DND-41 (cell line): ENCODE results near the gene ANXA2.
A peak's percentile ranks its signal among the peaks of the same experiment; 100 is the strongest.
"Not testable (repeated sequence)": the region's sequence is repeated elsewhere in the genome, so short reads cannot be mapped to it uniquely, and the experiment has no call there.

ENCODE experiments used
- ATAC-seq: fragments of 200-7000 bp; cut with Tn5 transposase; 3 replicates; pipeline ENCODE4 v1.9.1; 2021; ENCODE audit warnings: low read depth; ENCODE audit not compliant: insufficient read depth
- DNase-seq: peaks from one replicate; pipeline ENCODE4 v3.0.0-alpha.2; 2020
- H2AFZ ChIP-seq: 2 replicates; pipeline ENCODE4 v1.6.0; 2012; ENCODE audit warnings: low read depth, low read length
- H3K27ac ChIP-seq: 2 replicates; pipeline ENCODE4 v1.5.1; 2012; ENCODE audit warnings: low read length, inconsistent platforms
- H3K27me3 ChIP-seq: fragments of 200-600 bp; sonication (generic); 2 replicates; pipeline ENCODE4 v1.6.0; 2012; ENCODE audit warnings: low read length, mild to moderate bottlenecking, inconsistent platforms; ENCODE audit not compliant: insufficient read depth, poor library complexity
- H3K36me3 ChIP-seq: 2 replicates; pipeline ENCODE4 v1.5.1; 2012; ENCODE audit warnings: low read length, inconsistent platforms; ENCODE audit not compliant: insufficient read depth
- H3K4me1 ChIP-seq: 2 replicates; pipeline ENCODE4 v1.5.1; 2012; ENCODE audit warnings: mild to moderate bottlenecking, low read length; ENCODE audit not compliant: insufficient read depth
- H3K4me2 ChIP-seq: 2 replicates; pipeline ENCODE4 v1.6.0; 2012; ENCODE audit warnings: mild to moderate bottlenecking, moderate library complexity, low read length, inconsistent platforms; ENCODE audit not compliant: insufficient read depth
- H3K4me3 ChIP-seq, 2 experiments: fragments of 200-600 bp in 1 of 2; shearing (Covaris generic) in 1 of 2; 2 replicates each; pipeline ENCODE4 v1.5.1; 2012 to 2016; ENCODE audit warnings: inconsistent platforms in 2 of 2, low read length in 2 of 2, mild to moderate bottlenecking in 2 of 2, low read depth in 1 of 2, moderate library complexity in 1 of 2
- H3K79me2 ChIP-seq: 2 replicates; pipeline ENCODE4 v1.6.0; 2012; ENCODE audit warnings: low read length, inconsistent platforms; ENCODE audit not compliant: insufficient read depth
- H3K9ac ChIP-seq: 2 replicates; pipeline ENCODE4 v1.6.0; 2012; ENCODE audit warnings: low read depth, mild to moderate bottlenecking, inconsistent platforms, low read length, moderate library complexity
- H3K9me3 ChIP-seq: 2 replicates; pipeline ENCODE4 v1.5.1; 2012; ENCODE audit warnings: low read length, moderate library complexity, mild to moderate bottlenecking, inconsistent platforms; ENCODE audit not compliant: insufficient read depth, severe bottlenecking
- H4K20me1 ChIP-seq: 2 replicates; pipeline ENCODE4 v1.6.0; 2012; ENCODE audit warnings: low read length; ENCODE audit not compliant: insufficient read depth
- CTCF ChIP-seq: IDR thresholded peaks from 2 replicates; pipeline ENCODE4 v1.5.1; 2012; ENCODE audit warnings: borderline replicate concordance, low read length, moderate library complexity, mild to moderate bottlenecking; ENCODE audit not compliant: poor library complexity, severe bottlenecking; ENCODE audit errors: extremely low read depth
- EZH2 ChIP-seq: IDR thresholded peaks from 3 replicates; pipeline ENCODE4 v1.6.1; 2012; ENCODE audit warnings: borderline replicate concordance, low read depth, mild to moderate bottlenecking, moderate library complexity, low read length, inconsistent platforms; ENCODE audit not compliant: severe bottlenecking

Gene ANXA2

GRCh38 chr15:60408463-60408981, 10.7 kb upstream of the ANXA2 start:
- TF ChIP-seq CTCF (no peak), EZH2 (no peak)
- H3K36me3 ChIP-seq = no peaks in the 10 kb centered on the region
- ATAC-seq (peak; percentile 53; the same call in 1 of the 3 replicates), DNase-seq (no peak)
- H3K4me2 ChIP-seq = no peak overlapping the region
- no peak overlapping the region for H3K4me3 ChIP-seq
- H4K20me1 ChIP-seq = no peaks in the 10 kb centered on the region
- H3K27me3 ChIP-seq = no peaks in the 10 kb centered on the region
- H3K79me2 ChIP-seq = no peaks in the 10 kb centered on the region
- no peaks in the 10 kb centered on the region for H3K9me3 ChIP-seq
- no peak overlapping the region for H3K9ac ChIP-seq
- no peak overlapping the region for H2AFZ ChIP-seq
- H3K4me1 ChIP-seq = peaks cover 6% of the 10 kb centered on the region; the same call in 1 of the 2 replicates
- no peak overlapping the region for H3K27ac ChIP-seq

- Histone ChIP-seq H2AFZ (no peak overlapping the region), H3K9me3 (no peaks in the 10 kb centered on the region), H3K9ac (no peak overlapping the region), H3K4me1 (peaks cover 6% of the 10 kb centered on the region; the same call in 1 of the 2 replicates), H4K20me1 (no peaks in the 10 kb centered on the region), H3K27me3 (no peaks in the 10 kb centered on the region), H3K4me3 (no peak overlapping the region), H3K27ac (no peak overlapping the region), H3K4me2 (no peak overlapping the region), H3K36me3 (no peaks in the 10 kb centered on the region), H3K79me2 (no peaks in the 10 kb centered on the region)
- TF ChIP-seq CTCF (no peak), EZH2 (no peak)
- no peak for ATAC-seq
- no peak for DNase-seq
Measured at GRCh38 chr15:60407415-60407805, 9.6 kb upstream of the ANXA2 start.

GRCh38 chr15:60406513-60407414, 9.0 kb upstream of the ANXA2 start:
- Histone ChIP-seq H3K4me2 (no peak overlapping the region), H3K4me3 (no peak overlapping the region), H3K27ac (no peak overlapping the region)

GRCh38 chr15:60405399-60405798, 7.6 kb upstream of the ANXA2 start:
- H3K27ac ChIP-seq = no peak overlapping the region
- H3K9me3 ChIP-seq = no peaks in the 10 kb centered on the region
- TF ChIP-seq EZH2 = no peak
- no peak for TF ChIP-seq CTCF
- H3K9ac ChIP-seq = no peak overlapping the region
- no peaks in the 10 kb centered on the region for H3K79me2 ChIP-seq
- peaks cover 6% of the 10 kb centered on the region; the same call in 1 of the 2 replicates for H3K4me1 ChIP-seq
- DNase-seq = no peak
- H4K20me1 ChIP-seq = no peaks in the 10 kb centered on the region
- H3K4me2 ChIP-seq = no peak overlapping the region
- no peaks in the 10 kb centered on the region for H3K36me3 ChIP-seq
- H3K27me3 ChIP-seq = no peaks in the 10 kb centered on the region
- no peak for ATAC-seq
- H2AFZ ChIP-seq = no peak overlapping the region
- H3K4me3 ChIP-seq = no peak overlapping the region

More at GRCh38 chr15:60406513-60407414, 9.0 kb upstream of the ANXA2 start:
- TF ChIP-seq EZH2 = no peak
- Histone ChIP-seq H4K20me1 (no peaks in the 10 kb centered on the region), H3K79me2 (no peaks in the 10 kb centered on the region), H3K9ac (no peak overlapping the region), H2AFZ (no peak overlapping the region), H3K9me3 (no peaks in the 10 kb centered on the region), H3K27me3 (no peaks in the 10 kb centered on the region), H3K4me1 (peaks cover 6% of the 10 kb centered on the region; the same call in 1 of the 2 replicates), H3K36me3 (no peaks in the 10 kb centered on the region)
- no peak for ATAC-seq
- DNase-seq = no peak

GRCh38 chr15:60404351-60404750, 6.6 kb upstream of the ANXA2 start:
- not testable (repeated sequence) for H3K27me3 ChIP-seq, H2AFZ ChIP-seq, H3K36me3 ChIP-seq, H3K79me2 ChIP-seq, DNase-seq, H3K4me3 ChIP-seq, ATAC-seq, H3K4me2 ChIP-seq, H3K4me1 ChIP-seq, H3K27ac ChIP-seq, H3K9me3 ChIP-seq, H4K20me1 ChIP-seq, H3K9ac ChIP-seq
